Spinal cord (tissue), 10 donors: ENCODE data around the gene SNX32. TPM values are rescaled to one million over a fixed set of nuclear protein-coding genes. Genes with fewer than 3 reads are reported as not detected.

Experiments
- DNase-seq, 6 donors: peaks; one replicate each; pipeline versions ENCODE4 v3.0.0 to v3.0.0-alpha.2; 2013 to 2015; ENCODE audit warnings: low spot score in 6 of 6, low read depth in 4 of 6
- H3K27ac ChIP-seq: one replicate; pipeline ENCODE4 v1.5.1; 2013; ENCODE audit warnings: low read depth, low read length, control low read depth
- H3K27me3 ChIP-seq: one replicate; pipeline ENCODE4 v1.6.1; 2013; ENCODE audit warnings: low read length; ENCODE audit not compliant: control insufficient read depth, insufficient read depth
- H3K36me3 ChIP-seq: one replicate; pipeline ENCODE4 v1.6.1; 2013; ENCODE audit warnings: low read length; ENCODE audit not compliant: control insufficient read depth, insufficient read depth
- H3K4me1 ChIP-seq: one replicate; pipeline ENCODE4 v1.6.1; 2013; ENCODE audit warnings: low read length; ENCODE audit not compliant: control insufficient read depth, insufficient read depth
- H3K4me3 ChIP-seq: one replicate; pipeline ENCODE4 v1.5.1; 2013; ENCODE audit warnings: low read depth, low read length, control low read depth
- H3K9me3 ChIP-seq: one replicate; pipeline ENCODE4 v1.6.1; 2013; ENCODE audit warnings: low read length; ENCODE audit not compliant: control insufficient read depth, insufficient read depth
- WGBS: methylation state at CpG from one replicate; pipeline ENCODE4 v1.1.5; 2013; ENCODE audit warnings: missing lambda C conversion rate; ENCODE audit not compliant: insufficient coverage; 5-methylcytosine and 5-hydroxymethylcytosine counted together
- polyA plus RNA-seq, 2 donors: library from polyadenylated mRNA; unstranded; fragments of 120-200 nt; gene quantifications; one replicate each; pipeline ENCODE4 v1.2.1, GENCODE V29; 2013; ENCODE audit not compliant: insufficient read length in 2 of 2
- total RNA-seq, 2 donors: library from RNA; depleted of rRNA in 1 of 2; stranded (reverse); fragments of 120-200 nt in 1 of 2; fragments of >200 nt in 1 of 2; gene quantifications; one replicate each; pipeline versions ENCODE4 v1.2.3 to v1.2.4, GENCODE V29; 2013 to 2014
- donor health status: healthy.

The SNX32 gene
- total and polyA plus RNA-seq, 4 donors = 3.3 to 22.1 (median 6.8) TPM

GRCh38 chr11:65855927-65856363 is 22.2 kb downstream of the SNX32 start:
- H3K4me1 ChIP-seq = peaks cover 36% of the 10 kb centered on the region
- no peak overlapping the region for H3K27ac ChIP-seq

GRCh38 chr11:65856689-65857499 is 23.1 kb downstream of the SNX32 start:
- no peaks in the 10 kb centered on the region for H3K27me3 ChIP-seq
- H3K4me3 ChIP-seq = peak overlapping the region; percentile 96
- H3K27ac ChIP-seq = peak overlapping the region; percentile 88
- WGBS = 1% methylated on average over 56 of the region's 57 CpGs
- H3K4me1 ChIP-seq = peaks cover 46% of the 10 kb centered on the region
- peak in 4 of 6 donors; percentile 35 to 86 (median 60) for DNase-seq
- H3K9me3 ChIP-seq = no peaks in the 10 kb centered on the region
- H3K36me3 ChIP-seq = peaks cover 59% of the 10 kb centered on the region

More at GRCh38 chr11:65855927-65856363, 22.2 kb downstream of the SNX32 start:
- Histone ChIP-seq H3K36me3 (peaks cover 63% of the 10 kb centered on the region), H3K9me3 (no peaks in the 10 kb centered on the region), H3K27me3 (no peaks in the 10 kb centered on the region), H3K4me3 (peak overlapping the region; percentile 96)
- WGBS = 92% methylated on average over 15 of the region's 15 CpGs
- peak in 1 of 6 donors; percentile 3 for DNase-seq

- peak overlapping the region; percentile 96 for H3K4me3 ChIP-seq
- DNase-seq = no peak
- H3K9me3 ChIP-seq = no peaks in the 10 kb centered on the region
- H3K27me3 ChIP-seq = no peaks in the 10 kb centered on the region
- H3K27ac ChIP-seq = peak overlapping the region; percentile 88
- H3K36me3 ChIP-seq = peaks cover 59% of the 10 kb centered on the region
- WGBS = 0% methylated on average over 49 of the region's 49 CpGs
- H3K4me1 ChIP-seq = peaks cover 51% of the 10 kb centered on the region
These were observed 23.7 kb downstream of the SNX32 start for GRCh38 chr11:65857500-65857852.

GRCh38 chr11:65857853-65858680 is 24.3 kb downstream of the SNX32 start, which contains the start of gene CFL1:
CFL1 (minus strand) TSS chr11:65858180; CDS start chr11:65858099, 81 bp downstream.
- no peaks in the 10 kb centered on the region for H3K27me3 ChIP-seq
- peak; percentile 87 to 99 (median 96) for DNase-seq
- peaks cover 56% of the 10 kb centered on the region for H3K4me1 ChIP-seq
- peaks cover 59% of the 10 kb centered on the region for H3K36me3 ChIP-seq
- H3K9me3 ChIP-seq = no peaks in the 10 kb centered on the region
- peak within 1 kb of the TSS; percentile 96 for H3K4me3 ChIP-seq
- WGBS = under 1% methylated on average over 90 of the region's 92 CpGs
- H3K27ac ChIP-seq = peak within 1 kb of the TSS; percentile 100

GRCh38 chr11:65858681-65859087 is 24.9 kb downstream of the SNX32 start:
- H3K36me3 ChIP-seq = peaks cover 59% of the 10 kb centered on the region
- H3K4me1 ChIP-seq = peaks cover 56% of the 10 kb centered on the region
- peak overlapping the region; percentile 96 for H3K4me3 ChIP-seq
- no peaks in the 10 kb centered on the region for H3K9me3 ChIP-seq
- H3K27ac ChIP-seq = peak overlapping the region; percentile 100
- no peaks in the 10 kb centered on the region for H3K27me3 ChIP-seq
- 0% methylated on average over 8 of the region's 10 CpGs for WGBS
- no peak for DNase-seq

GRCh38 chr11:65859095-65859811 is 25.5 kb downstream of the SNX32 start:
- H3K4me1 ChIP-seq = peaks cover 56% of the 10 kb centered on the region
- H3K27ac ChIP-seq = peak overlapping the region; percentile 100
- peaks cover 59% of the 10 kb centered on the region for H3K36me3 ChIP-seq
- H3K27me3 ChIP-seq = no peaks in the 10 kb centered on the region
- peak overlapping the region; percentile 96 for H3K4me3 ChIP-seq
- no peaks in the 10 kb centered on the region for H3K9me3 ChIP-seq
- DNase-seq = peak; percentile 80 to 99 (median 94)
- 0% methylated on average over 46 of the region's 46 CpGs for WGBS

- 2% methylated on average over 16 of the region's 16 CpGs for WGBS
- Histone ChIP-seq H3K4me3 (peak overlapping the region; percentile 96), H3K9me3 (no peaks in the 10 kb centered on the region), H3K27ac (peak overlapping the region; percentile 100), H3K36me3 (peaks cover 59% of the 10 kb centered on the region), H3K4me1 (peaks cover 56% of the 10 kb centered on the region), H3K27me3 (no peaks in the 10 kb centered on the region)
- DNase-seq = peak in 1 of 6 donors; percentile 25
These were observed 26.1 kb downstream of the SNX32 start for GRCh38 chr11:65859812-65860277.

- Histone ChIP-seq H3K36me3 (peaks cover 59% of the 10 kb centered on the region), H3K4me1 (peaks cover 52% of the 10 kb centered on the region), H3K27me3 (no peaks in the 10 kb centered on the region), H3K9me3 (no peaks in the 10 kb centered on the region), H3K27ac (peak within 1 kb of the TSS; percentile 100), H3K4me3 (peak within 1 kb of the TSS; percentile 96)
- peak; percentile 86 to 99 (median 94) for DNase-seq
- WGBS = under 1% methylated on average over 78 of the region's 78 CpGs
These were observed 26.8 kb downstream of the SNX32 start, which contains the start of gene MUS81 for GRCh38 chr11:65860278-65861164. MUS81 (plus strand) TSS chr11:65860433; CDS start chr11:65860754, 321 bp downstream.
